Right lung (tissue), 5 donors: ENCODE data around the gene TBC1D13. TPM values are rescaled to one million over a fixed set of nuclear protein-coding genes. Genes with fewer than 3 reads are reported as not detected.

ENCODE experiments used
- DNase-seq, 2 donors: peaks; one replicate each; pipeline ENCODE4 v3.0.0-alpha.2; 2013
- polyA plus RNA-seq, 5 donors: library from polyadenylated mRNA; unstranded; fragments of 120-200 nt; gene quantifications; one replicate each; pipeline versions ENCODE4 v1.2.1 to v1.2.3, GENCODE V29; 2013; ENCODE audit warnings: inconsistent platforms in 1 of 5, low replicate concordance in 1 of 5; ENCODE audit not compliant: insufficient read length in 5 of 5, insufficient read depth in 1 of 5

Gene TBC1D13
- polyA plus RNA-seq, 5 donors, result 20.5 to 30.0 (median 26.3) TPM

DNA sequence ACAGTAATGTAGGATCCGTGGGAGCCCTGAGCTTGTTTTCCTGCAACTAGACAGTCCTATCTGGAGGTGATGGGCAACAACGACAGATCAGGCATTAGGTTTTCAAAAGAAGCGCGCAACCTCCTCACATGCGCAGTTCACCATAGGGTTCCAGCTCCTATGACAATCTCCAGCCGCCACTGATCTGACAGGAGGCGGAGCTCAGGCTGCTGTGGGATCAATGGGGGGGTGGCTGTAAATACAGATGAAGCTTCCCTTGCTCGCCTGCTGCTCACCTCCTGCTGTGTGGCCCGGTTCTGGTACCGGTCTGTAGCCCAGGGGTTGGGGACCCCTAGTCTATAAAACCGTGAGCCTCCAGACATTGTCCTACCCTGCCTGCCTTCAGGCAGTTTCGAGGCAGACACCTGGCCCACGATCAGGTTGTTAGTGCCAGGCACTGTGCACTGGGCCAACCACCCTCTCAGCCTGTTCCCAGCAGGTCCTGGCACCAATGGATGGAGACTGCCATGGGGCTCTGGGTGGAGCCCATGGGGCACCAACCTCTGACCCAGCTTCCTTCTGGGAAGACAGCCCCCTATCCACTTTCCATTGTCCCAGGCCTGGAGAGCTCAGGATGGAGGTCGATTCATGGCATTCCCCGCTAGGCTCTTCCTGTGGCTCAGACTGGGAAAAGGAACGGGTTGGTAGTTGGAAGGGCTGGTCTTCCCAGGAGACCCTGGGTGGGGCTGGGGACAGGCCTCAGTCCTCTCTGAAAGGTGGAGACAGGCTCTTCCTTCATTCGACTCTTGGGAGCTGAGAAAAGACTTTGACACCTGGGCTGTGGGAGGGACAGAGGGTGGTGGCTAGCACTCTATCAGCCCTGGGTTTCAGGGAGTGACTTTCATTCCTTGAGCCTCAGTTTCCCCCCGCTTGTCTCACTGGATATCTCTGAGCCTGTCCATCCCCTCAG lies 32.9 kb downstream of the TBC1D13 start:
- DNase-seq, result no peak

DNA sequence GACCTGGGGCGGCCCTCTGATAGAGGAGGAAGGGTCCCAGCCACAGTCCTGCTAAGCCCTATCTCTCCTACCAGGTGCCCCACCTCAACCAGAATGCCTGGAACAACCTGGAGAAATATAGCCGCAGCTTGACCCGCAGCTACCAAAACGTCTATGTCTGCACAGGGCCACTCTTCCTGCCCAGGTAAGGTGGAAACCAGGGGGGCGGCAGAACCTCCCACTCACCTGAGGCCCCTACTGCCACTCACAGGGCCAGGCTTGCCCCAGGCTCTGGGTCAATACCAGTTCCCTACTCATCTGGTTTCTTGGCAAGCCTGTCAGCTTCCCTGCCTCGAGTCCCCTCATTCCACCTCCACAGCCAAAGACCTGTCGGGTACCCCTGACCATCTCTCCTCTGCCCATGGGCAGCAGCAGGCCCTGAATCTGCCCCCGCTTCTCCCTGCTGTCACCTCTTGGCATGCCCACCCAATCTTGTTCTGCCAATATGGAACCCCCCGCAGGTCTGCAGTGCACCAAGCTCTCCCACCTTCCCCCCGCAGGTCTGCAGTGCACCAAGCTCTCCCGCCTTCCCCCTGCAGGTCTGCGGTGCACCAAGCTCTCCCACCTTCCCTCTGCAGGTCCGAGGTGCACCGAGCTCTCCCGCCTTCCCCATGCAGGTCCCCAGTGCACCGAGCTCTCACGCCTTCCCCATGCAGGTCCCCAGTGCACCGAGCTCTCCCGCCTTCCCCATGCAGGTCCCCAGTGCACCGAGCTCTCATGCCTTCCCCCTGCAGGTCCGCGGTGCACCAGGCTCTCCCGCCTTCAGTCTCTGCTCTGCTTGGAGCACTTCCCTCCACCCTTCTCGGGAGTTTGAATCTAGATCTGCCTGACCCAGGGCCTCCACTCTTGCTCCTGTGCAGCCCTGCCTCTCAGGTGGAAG lies 33.9 kb downstream of the TBC1D13 start:
- DNase-seq, result no peak

- no peak for DNase-seq
Observed at GRCh38 chr9:128821584-128822406, 34.7 kb downstream of the TBC1D13 start.

GRCh38 chr9:128822407-128823042 lies 35.5 kb downstream of the TBC1D13 start:
- DNase-seq, result no peak

DNA sequence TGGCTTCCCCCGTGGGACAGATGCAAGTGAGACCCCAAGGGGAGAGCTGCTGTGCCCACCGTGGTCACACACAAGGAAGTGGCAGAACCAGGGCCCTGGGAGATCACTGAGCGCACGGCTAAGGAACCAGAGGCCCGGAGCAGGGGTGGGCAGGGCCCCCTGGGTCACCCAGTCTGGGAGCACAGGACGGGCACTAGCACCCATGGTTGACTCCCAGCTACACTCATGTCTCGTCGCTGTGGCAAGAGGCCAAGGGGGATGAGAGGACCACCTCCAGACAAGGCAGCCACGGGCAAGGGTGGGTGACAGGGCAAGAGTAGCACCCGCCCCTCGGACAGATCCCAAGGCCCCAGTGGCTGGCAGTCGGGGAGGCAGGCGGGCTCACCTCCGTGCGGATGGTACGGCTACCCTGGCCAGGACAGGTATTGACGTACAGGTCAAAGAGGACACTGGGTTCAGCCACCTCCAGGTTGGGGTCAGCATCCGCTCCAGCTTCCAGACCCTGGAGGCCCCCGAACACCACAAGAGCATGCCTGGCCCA lies 36.4 kb downstream of the TBC1D13 start:
- no peak for DNase-seq

DNA sequence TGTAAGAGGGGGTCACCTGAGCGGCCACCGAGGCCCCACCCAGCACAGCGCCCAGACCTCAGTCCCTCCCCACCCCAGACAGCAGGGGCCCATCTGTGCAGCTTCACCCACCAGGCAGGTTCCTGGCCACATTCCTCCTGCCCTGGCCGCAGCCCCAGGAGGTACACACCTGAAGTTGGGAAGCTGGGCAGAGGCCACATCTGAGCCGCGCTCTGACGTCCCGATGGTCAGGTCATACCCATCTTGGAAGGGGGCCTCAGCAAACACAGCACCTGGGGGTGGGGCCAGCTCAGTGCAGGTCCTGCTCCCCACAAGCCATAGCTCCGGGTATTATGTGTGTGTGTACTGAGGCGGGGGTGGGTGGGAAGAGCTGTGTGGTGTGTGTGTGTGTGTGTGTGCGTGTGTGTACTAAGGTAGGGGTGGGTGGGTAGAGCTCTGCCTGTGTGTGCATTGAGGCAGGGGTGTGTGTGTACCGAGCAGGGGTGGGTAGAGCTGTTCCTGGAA lies 36.9 kb downstream of the TBC1D13 start:
- no peak for DNase-seq

DNA sequence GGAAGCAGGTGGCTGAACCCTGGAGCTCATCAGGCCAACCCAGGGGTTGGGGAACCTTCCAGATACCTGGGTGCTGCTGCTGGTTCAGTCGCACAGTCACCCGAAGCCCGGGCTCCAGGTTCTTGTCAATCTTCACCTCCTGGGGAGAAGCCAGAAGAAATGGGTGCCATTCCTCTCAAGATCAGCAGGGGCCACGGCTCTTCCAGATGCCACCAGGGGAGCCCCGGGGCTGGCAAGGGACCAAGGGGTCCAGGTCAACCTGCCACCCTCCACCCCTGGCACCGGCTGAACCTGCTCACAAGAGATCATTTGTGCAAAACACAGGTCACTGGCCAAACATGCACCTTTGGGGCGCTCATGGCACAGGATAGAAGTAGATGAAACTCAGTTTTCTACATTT lies 37.9 kb downstream of the TBC1D13 start:
- DNase-seq, result no peak

- DNase-seq, result no peak
Observed at GRCh38 chr9:128825923-128826700, 39.1 kb downstream of the TBC1D13 start.

GRCh38 chr9:128828267-128828666 lies 41.2 kb downstream of the TBC1D13 start:
- no peak for DNase-seq

DNA sequence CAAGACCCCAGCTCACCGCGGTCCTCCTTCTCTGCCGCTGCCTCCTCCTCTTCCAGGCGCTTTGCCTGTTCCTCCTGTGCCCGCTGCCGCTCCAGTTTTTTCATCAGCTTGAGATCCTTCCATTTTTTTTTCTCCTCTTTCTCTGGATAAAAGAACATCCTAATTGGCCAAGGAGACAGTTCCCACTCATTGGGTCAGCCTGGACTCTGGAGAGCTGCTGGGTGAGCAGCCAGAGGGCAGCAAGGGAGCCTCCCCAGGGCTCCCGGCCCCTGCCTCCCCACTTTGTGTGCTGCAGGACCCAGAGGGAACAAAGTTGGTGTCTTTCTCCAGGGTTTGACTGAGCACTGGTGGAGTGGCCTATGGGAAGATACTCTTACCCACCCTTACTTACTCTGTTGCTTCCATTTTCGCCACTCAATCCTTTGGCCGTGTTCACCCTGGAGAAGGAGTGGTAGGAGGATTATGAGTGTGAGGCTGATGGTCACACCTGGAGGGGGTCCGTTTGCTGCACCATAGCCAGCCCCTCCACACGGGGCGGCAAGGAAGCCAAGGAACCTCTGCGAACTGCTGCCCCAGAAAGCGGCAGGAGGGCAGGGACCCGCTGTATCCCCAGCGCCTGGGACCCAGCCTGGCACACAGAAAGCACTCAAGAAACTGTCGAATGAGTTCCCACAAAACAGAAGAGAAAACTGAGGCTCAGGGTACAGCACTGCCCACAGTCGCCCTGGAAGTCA lies 41.8 kb downstream of the TBC1D13 start:
- no peak for DNase-seq

DNA sequence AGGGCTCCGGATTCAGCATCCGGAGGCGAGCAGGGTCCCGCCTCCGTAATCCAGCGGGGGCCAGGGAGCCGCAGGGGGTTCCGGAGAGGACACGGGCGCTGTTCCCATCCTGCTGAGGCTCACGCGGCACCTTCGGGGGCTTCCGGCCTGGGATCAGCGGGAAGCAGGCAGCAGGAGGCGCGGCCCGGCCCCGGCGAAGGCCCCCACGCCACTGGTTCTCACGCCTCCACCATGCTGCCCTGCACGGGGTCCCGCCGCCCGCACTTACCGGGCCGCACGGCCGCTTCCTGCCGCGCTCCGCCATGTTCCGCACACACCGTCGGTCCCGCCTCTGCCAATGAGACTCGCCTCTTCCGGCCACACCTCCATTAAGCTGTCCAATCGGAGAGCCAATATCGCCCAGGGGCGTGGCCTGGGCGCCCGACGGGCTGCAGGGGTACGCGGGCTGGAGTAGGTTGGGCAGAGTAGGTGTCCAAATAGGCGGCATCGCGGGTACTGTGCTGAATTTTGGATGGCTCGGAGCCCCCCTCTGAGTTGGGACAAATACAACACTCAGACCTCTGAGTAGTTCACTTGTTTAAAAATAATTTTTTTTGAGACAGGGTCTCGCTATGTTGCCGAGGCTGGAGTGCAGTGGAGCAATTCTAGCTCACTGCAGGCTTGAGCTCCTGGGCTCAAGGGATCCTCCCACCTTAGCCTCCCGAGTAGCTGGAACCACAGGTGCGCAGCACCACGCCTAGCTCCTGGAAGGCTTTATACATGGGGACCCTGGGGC lies 42.6 kb downstream of the TBC1D13 start, which contains the start of gene SPOUT1:
Gene SPOUT1, minus strand, starts transcription at position 318 of the 775 bp plus-strand sequence. Its CDS starts 14 bp downstream, at position 304.
- DNase-seq, result peak; percentile 92

- DNase-seq, result no peak
Observed at GRCh38 chr9:128833696-128834095, 46.6 kb downstream of the TBC1D13 start.

DNA sequence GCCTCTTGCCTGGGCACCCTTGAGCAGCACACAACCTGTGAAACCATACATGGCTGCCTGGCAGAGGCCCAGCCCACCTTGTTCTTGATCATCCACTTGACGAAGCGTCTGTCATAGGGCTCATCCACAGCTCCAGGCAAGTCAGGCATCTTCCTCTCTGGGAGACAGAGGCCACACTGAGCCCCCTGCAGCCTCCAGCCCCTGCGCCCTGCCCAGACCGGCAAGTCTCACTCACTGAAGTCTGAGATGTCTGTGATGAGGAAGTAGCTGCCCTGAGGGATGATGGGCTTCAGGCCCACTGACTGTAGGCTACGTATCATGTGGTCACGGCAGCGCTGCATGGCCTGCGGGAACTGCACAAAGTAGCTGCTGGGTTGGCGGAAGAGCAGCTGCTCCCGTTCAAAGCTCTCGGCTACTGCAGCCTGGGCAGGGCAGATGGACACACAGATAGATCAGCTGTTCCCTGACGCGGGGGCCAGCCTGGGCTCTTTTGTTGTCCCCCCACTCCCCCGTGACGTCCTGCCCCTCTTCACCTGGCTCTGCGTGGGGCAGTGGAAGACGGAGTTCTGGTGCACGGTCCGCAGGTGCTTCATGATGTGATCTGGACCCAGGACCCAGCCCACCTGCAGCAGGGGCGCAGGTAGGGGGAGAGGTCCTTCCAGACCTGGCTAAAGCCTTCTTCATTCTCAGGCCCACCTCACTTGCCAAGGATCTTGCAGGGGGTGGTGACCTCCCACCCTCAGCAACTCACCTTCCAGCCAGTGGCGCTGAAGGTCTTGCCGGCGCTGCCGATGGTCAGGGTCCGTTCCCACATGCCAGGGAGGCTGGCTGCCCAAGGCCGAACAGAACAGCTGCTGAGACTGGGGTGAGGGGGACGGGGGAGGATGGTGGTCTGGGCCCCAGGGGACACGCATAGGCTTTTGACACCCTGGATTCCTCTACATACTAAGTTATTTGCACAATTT lies 48.5 kb downstream of the TBC1D13 start:
- DNase-seq, result no peak

DNA sequence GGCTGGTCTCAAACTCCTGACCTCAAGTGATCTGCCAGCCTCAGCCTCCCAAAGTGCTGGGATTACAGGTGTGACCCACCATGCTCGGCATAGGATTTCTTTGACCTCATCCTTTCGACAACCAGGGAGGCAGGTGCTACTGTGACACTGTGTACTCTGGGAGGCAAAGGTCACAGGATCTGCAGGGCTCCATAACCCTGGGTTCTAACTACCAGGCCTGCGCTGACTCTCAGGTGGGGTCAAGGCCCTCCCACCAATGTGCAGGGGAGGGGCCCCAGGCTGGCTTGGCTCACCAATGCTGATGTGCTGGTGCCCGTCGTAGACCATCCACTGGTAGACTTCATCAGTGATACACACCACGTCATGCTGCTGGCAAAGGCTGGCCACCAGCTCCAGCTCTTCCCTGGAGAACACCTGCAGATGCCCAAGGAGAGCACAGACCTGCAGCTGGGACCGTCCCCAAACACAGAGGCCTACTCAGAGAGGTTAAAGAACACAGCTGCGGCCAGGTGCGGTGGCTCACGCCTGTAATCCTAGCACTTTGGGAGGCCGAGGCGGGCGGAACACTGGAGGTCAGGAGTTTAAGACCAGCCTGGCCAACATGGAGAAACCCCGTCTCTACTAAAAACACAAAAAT lies 49.6 kb downstream of the TBC1D13 start:
- no peak for DNase-seq

GRCh38 chr9:128838338-128838737 lies 51.3 kb downstream of the TBC1D13 start:
- DNase-seq, result no peak

- DNase-seq, result no peak
Observed at GRCh38 chr9:128840524-128840923, 53.5 kb downstream of the TBC1D13 start.
